Measurements from ENCODE around the gene LCOR. TPM values are rescaled to one million over a fixed set of nuclear protein-coding genes. Genes with fewer than 3 reads are reported as not detected.

LCOR gene
- total RNA-seq, 4 donors from 2014 or later: 12.5 to 22.0 (median 14.9) TPM

DNA sequence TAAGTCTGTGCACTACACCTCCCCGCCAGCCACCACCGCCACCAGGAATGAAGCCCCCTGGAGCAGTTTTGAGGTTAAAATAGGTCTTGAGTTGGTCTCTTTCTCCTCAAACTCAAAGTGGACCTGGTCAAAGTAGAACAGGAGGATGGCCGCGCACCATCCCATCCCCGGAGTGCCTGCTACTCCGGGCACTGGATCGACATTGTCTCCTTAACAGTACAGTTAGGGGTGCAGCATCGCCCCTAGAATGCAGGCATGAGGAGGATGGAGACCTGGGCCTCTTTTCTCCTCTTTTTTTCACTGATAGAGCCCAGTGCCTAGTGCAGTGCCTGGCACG lies 208.1 kb downstream of the LCOR start:
- no peak overlapping the region for H3K4me3 ChIP-seq (ENCODE audit: low read depth, poor library complexity, severe bottlenecking)
- 95 to 96% methylated on average over 9 of the region's 9 CpGs for WGBS, 2 donors
- intact Hi-C loops (cut with DNase I; ENCODE audit: low total_unique reads): no loop called here
- DNase-seq (ENCODE audit: low spot score in 2 of 2): no peak
- TF ChIP-seq POLR2A (IDR thresholded peaks at IDR 0.05): no peak
- TF ChIP-seq, protein P1, sequence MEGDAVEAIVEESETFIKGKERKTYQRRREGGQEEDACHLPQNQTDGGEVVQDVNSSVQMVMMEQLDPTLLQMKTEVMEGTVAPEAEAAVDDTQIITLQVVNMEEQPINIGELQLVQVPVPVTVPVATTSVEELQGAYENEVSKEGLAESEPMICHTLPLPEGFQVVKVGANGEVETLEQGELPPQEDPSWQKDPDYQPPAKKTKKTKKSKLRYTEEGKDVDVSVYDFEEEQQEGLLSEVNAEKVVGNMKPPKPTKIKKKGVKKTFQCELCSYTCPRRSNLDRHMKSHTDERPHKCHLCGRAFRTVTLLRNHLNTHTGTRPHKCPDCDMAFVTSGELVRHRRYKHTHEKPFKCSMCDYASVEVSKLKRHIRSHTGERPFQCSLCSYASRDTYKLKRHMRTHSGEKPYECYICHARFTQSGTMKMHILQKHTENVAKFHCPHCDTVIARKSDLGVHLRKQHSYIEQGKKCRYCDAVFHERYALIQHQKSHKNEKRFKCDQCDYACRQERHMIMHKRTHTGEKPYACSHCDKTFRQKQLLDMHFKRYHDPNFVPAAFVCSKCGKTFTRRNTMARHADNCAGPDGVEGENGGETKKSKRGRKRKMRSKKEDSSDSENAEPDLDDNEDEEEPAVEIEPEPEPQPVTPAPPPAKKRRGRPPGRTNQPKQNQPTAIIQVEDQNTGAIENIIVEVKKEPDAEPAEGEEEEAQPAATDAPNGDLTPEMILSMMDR (IDR thresholded peaks at IDR 0.05): no peak

DNA sequence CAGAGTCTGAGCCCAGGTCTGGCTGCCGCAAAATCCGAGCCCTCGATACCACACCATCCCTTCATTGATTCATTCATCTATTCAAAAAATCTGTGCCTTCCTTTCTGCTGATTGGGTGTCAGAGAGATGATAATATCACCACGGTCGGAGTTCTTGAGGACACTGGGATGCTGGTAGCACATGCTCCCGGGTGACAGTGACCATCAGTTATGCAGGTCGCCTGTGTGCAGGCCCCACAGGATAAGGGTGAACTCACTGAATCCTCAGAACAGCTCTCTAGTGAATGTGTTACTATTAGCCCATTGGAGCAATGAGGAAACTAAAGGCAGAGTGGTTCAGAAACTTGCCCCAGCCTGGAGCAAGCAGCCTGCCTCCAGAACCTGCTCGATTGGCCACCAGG lies 208.6 kb downstream of the LCOR start:
- intact Hi-C loops (cut with DNase I; ENCODE audit: low total_unique reads): no loop called here
- WGBS, 2 donors: 84 to 89% methylated on average over 8 of the region's 8 CpGs
- TF ChIP-seq, protein P1 (IDR thresholded peaks at IDR 0.05): no peak
- no peak for TF ChIP-seq POLR2A (IDR thresholded peaks at IDR 0.05)
- H3K4me3 ChIP-seq (ENCODE audit: low read depth, poor library complexity, severe bottlenecking): no peak overlapping the region
- DNase-seq (ENCODE audit: low spot score in 2 of 2): no peak

DNA sequence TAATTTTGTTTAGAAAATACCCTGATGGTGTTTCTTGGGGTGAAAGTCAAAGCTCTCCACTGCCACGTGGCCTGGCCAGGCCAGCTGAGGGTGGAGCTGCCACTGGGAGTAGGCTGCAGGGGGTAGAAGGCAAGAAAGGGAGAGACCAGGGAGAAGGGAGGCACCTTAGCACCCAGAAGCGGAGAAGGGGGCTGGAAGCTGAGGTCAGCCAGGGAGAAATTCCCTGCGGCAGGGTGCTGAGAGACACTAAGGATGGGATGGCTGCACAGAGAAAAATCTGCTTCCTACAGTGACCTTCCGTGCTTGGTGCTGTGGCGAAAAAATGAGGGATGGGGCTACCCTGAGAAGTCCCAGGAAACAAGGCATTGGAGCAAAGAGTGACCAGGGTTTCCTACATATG lies 210.0 kb downstream of the LCOR start:
- H3K4me3 ChIP-seq (ENCODE audit: low read depth, poor library complexity, severe bottlenecking): no peak overlapping the region
- no peak for TF ChIP-seq POLR2A (IDR thresholded peaks at IDR 0.05)
- TF ChIP-seq, protein P1 (IDR thresholded peaks at IDR 0.05): no peak
- DNase-seq (ENCODE audit: low spot score in 2 of 2): no peak
- 88 to 93% methylated on average over 5 of the region's 5 CpGs for WGBS, 2 donors
- intact Hi-C loops (cut with DNase I; ENCODE audit: low total_unique reads): no loop called here

DNA sequence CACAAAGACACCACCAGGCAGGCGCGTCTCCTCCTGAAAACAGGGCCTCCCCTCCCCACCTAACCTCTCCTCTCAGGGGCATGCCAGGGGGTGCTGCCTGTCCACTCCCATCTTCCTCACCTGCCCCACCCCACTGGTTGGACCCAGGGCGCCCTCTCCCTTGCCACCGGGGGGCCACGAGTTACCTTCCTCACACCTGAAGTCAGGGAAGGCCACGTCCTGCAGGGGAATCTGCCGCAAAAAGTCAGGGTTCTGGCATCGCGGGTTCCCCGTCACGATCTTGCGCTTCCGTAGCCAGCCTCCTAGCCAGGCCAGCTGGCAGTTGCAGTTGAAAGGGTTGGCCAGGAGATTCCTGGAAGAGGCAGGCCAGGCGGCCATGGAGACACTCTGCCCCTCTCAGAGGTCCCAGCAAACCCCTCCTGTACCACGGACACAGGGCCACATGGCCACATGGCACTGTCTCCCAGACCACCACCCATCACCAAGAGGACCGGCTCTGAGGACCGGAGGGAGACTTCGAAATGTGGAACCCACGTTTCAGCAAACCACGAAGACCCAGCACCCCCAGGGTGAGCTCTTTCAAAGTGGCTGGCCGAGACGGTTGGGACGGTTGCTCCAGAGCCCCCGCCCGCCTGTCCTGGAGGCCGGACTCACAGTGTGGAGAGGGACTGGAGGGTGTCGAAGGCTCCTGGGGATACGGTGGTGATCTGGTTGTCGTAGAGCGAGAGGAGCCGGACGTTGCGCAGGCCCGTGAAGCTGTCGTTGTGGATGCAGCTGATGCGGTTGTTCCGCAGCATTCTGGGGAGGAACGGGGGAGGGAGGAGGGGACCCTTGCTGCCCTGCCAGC lies 210.8 kb downstream of the LCOR start:
- WGBS, 2 donors: 91 to 93% methylated on average over 38 of the region's 38 CpGs
- DNase-seq (ENCODE audit: low spot score in 2 of 2): no peak
- intact Hi-C loops (cut with DNase I; ENCODE audit: low total_unique reads): no loop called here
- H3K4me3 ChIP-seq (ENCODE audit: low read depth, poor library complexity, severe bottlenecking): no peak overlapping the region
- TF ChIP-seq POLR2A (IDR thresholded peaks at IDR 0.05): no peak
- TF ChIP-seq, protein P1 (IDR thresholded peaks at IDR 0.05): no peak

DNA sequence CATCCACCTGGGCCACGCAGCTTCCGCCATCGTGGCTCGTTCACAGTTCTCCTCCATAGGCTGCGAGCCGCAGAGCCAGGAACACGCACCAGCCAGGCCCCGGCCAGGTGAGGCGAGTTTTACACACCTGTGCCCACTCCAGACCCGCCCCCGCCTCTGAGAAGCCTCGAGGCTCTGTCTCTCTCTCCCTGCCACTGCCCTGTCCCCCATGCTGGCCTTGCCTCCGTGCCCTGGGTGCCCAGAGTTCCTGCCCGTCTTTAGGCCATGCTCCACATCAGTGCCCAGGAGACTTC lies 211.4 kb downstream of the LCOR start:
- TF ChIP-seq POLR2A (IDR thresholded peaks at IDR 0.05): no peak
- TF ChIP-seq, protein P1 (IDR thresholded peaks at IDR 0.05): no peak
- no peak overlapping the region for H3K4me3 ChIP-seq (ENCODE audit: low read depth, poor library complexity, severe bottlenecking)
- intact Hi-C loops (cut with DNase I; ENCODE audit: low total_unique reads): no loop called here
- WGBS, 2 donors: 88 to 93% methylated on average over 13 to 14 of the region's 14 CpGs
- no peak for DNase-seq (ENCODE audit: low spot score in 2 of 2)

MicroRNAs encoded within 50 kb of the gene (microRNA counts, 767-probe panel; counts per million panel counts)
- 0 to 358 counts per million in 2 donors for microRNA hsa-miR-607

Small RNA genes lying within 50 kb of the gene (microRNA-seq; reads per million reads assigned to microRNA genes)
- 0 reads per million in 2 donors for gene MIR607 (ENCODE audit: borderline number of aligned reads in 1 of 2, borderline replicate concordance in 2 of 2)

Other genes with a start within 250 kb of the LCOR start
- 10 to 100 TPM; 54.4 to 67.9 (median 59.5) TPM for gene TM9SF3, start 245.3 kb upstream of the LCOR start, total RNA-seq
- 1 to 10 TPM; 2.2 to 5.4 (median 3.5) TPM for gene PIK3AP1, start 111.8 kb upstream of the LCOR start, total RNA-seq